Kidney (tissue), 14 donors: Measurements from ENCODE around the gene MGAT4B. TPM values are rescaled to one million over a fixed set of nuclear protein-coding genes. Genes with fewer than 3 reads are reported as not detected.
A peak's percentile ranks its signal among the peaks of the same experiment; 100 is the strongest.

Experiments used
- DNase-seq, 5 donors: peaks; one replicate each; pipeline ENCODE4 v3.0.0-alpha.2; 2013 to 2020
- FAIRE-seq: peaks from 2 replicates; lab custom pipeline; 2012; peaks lifted over from hg19 to GRCh38; lab: Jason Lieb, UNC
- H3K27ac ChIP-seq, 2 donors: one replicate each; pipeline ENCODE4 v1.7.0; 2013; ENCODE audit warnings: low read depth in 2 of 2, low read length in 2 of 2, inconsistent platforms in 1 of 2
- H3K27me3 ChIP-seq: one replicate; pipeline ENCODE4 v1.7.1; 2013; ENCODE audit warnings: low read length, inconsistent platforms; ENCODE audit not compliant: control insufficient read depth, insufficient read depth
- H3K36me3 ChIP-seq, 3 donors: one replicate each; pipeline versions ENCODE4 v1.7.0 to v1.7.1; 2013; ENCODE audit warnings: low read length in 3 of 3, control low read depth in 1 of 3, inconsistent platforms in 1 of 3; ENCODE audit not compliant: insufficient read depth in 3 of 3, control insufficient read depth in 2 of 3
- H3K4me1 ChIP-seq, 3 donors: one replicate each; pipeline versions ENCODE4 v1.7.0 to v1.7.1; 2013; ENCODE audit warnings: low read length in 3 of 3, inconsistent platforms in 1 of 3, low read depth in 1 of 3; ENCODE audit not compliant: control insufficient read depth in 2 of 3, insufficient read depth in 2 of 3
- H3K4me3 ChIP-seq, 3 donors: one replicate each; pipeline versions ENCODE4 v1.7.0 to v1.8.1; 2013; ENCODE audit warnings: low read length in 3 of 3, control low read depth in 1 of 3, inconsistent platforms in 1 of 3
- H3K9ac ChIP-seq, 3 donors: one replicate each; pipeline versions ENCODE4 v1.7.0 to v1.7.1; 2013; ENCODE audit warnings: low read length in 3 of 3, control low read depth in 1 of 3, inconsistent platforms in 1 of 3
- H3K9me3 ChIP-seq, 3 donors: one replicate each; pipeline versions ENCODE4 v1.7.0 to v1.7.1; 2013; ENCODE audit warnings: low read length in 3 of 3, control low read depth in 1 of 3, inconsistent platforms in 1 of 3; ENCODE audit not compliant: control insufficient read depth in 2 of 3, insufficient read depth in 1 of 3
- intact Hi-C: fragments of 100-400 bp; cut with DNase I; formaldehyde crosslinking; loops from one replicate; pipeline ENCODE4 v1.11.1; 2022
- polyA plus RNA-seq: library from polyadenylated mRNA; stranded (reverse); fragments of 350-450 nt; fragmentation: Illumina TruSeq; extraction: RNeasy Lipid Tissue Mini Kit (QIAGEN cat#74804); gene quantifications from one replicate; pipeline ENCODE4 v1.2.3, GENCODE V29; 2014; ENCODE audit warnings: low read depth, low replicate concordance; ENCODE audit not compliant: insufficient read depth
- total RNA-seq: library from RNA; stranded (reverse); fragmentation: NEBNext Ultra II Directional; extraction: Animal tissue kit (Norgen Biotek cat#: 25700); gene quantifications from one replicate; pipeline ENCODE4 v1.2.1, GENCODE V29; 2021
- TF ChIP-seq, protein P1 (sequence below): IDR thresholded peaks from 3 replicates; pipeline ENCODE4 v1.5.1; 2012; ENCODE audit warnings: mild to moderate bottlenecking, moderate library complexity, borderline replicate concordance; ENCODE audit not compliant: insufficient read depth; ENCODE audit errors: extremely low read depth
- donor health status: control.
- donor health status: control.
- donor health status: control.
- donor health status: control.
- donor health status: control.
- donor health status: DM: yes; HTN: yes; CAD: no.
- donor health status: Normal renal cell carcinoma (clear cell type).

Gene MGAT4B
- total and polyA plus RNA-seq, 2 donors from 2014 or later: 79.4 to 174 TPM

DNA sequence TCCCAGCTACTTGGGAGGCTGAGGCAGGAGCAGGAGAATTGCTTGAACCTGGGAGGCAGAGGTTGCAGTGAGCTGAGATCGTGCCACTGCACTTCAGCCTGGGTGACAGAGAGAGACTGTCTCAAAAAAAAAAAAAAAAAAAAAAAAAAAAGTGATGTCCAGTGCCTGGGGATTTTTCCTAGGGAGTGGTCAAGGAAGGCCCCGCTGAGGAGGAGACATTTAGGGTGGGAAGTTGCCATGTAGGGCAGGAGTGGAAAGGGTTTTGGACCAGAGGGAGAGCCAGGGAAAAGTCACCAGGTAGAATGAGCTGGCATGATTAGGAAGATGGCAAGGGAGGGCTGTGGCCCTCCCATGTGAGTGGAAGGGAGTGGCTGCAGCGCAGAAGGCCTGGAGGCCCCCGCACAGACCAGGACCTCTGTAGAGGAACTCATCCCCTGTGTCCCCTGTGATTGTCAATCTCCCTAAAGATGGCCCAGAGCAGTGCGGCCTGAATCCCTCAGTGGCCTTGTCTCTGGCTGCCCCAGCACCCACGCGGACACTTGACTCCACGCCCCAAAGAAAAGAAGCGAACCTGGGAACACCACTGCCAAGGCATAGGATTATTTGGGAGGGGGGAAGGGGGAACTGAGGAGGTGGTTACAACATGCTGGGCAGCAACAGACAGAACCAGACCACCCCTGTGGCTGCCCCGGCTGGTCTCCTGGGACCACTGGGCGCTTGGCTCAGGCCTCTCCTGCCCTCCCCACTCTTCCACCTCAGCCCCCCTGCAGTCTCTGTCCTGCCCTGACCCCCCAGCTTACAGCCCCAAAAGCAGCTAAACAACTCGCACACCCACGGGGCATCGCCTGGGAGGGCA lies 11.5 kb upstream of the MGAT4B start:
- H3K9ac ChIP-seq: peak overlapping the region in 2 of 3 donors; percentile 63 to 88
- H3K27me3 ChIP-seq: no peaks in the 10 kb centered on the region
- H3K9me3 ChIP-seq: no peaks in the 10 kb centered on the region
- peak in 2 of 5 donors; percentile 72 to 73 for DNase-seq
- TF ChIP-seq, protein P1, sequence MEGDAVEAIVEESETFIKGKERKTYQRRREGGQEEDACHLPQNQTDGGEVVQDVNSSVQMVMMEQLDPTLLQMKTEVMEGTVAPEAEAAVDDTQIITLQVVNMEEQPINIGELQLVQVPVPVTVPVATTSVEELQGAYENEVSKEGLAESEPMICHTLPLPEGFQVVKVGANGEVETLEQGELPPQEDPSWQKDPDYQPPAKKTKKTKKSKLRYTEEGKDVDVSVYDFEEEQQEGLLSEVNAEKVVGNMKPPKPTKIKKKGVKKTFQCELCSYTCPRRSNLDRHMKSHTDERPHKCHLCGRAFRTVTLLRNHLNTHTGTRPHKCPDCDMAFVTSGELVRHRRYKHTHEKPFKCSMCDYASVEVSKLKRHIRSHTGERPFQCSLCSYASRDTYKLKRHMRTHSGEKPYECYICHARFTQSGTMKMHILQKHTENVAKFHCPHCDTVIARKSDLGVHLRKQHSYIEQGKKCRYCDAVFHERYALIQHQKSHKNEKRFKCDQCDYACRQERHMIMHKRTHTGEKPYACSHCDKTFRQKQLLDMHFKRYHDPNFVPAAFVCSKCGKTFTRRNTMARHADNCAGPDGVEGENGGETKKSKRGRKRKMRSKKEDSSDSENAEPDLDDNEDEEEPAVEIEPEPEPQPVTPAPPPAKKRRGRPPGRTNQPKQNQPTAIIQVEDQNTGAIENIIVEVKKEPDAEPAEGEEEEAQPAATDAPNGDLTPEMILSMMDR: no peak
- intact Hi-C loops: no loop called here
- peak overlapping the region in 2 of 3 donors; percentile 10 to 77 for H3K4me3 ChIP-seq
- H3K36me3 ChIP-seq: peaks cover 0 to 2% (median 0%) of the 10 kb centered on the region in 3 donors
- peak overlapping the region; percentile 99 to 100 for H3K27ac ChIP-seq
- H3K4me1 ChIP-seq: peaks cover 0 to 36% (median 34%) of the 10 kb centered on the region in 3 donors
- no peak for FAIRE-seq

- H3K27ac ChIP-seq: no peak overlapping the region
Measured at GRCh38 chr5:179817470-179817840, 10.8 kb upstream of the MGAT4B start.

DNA sequence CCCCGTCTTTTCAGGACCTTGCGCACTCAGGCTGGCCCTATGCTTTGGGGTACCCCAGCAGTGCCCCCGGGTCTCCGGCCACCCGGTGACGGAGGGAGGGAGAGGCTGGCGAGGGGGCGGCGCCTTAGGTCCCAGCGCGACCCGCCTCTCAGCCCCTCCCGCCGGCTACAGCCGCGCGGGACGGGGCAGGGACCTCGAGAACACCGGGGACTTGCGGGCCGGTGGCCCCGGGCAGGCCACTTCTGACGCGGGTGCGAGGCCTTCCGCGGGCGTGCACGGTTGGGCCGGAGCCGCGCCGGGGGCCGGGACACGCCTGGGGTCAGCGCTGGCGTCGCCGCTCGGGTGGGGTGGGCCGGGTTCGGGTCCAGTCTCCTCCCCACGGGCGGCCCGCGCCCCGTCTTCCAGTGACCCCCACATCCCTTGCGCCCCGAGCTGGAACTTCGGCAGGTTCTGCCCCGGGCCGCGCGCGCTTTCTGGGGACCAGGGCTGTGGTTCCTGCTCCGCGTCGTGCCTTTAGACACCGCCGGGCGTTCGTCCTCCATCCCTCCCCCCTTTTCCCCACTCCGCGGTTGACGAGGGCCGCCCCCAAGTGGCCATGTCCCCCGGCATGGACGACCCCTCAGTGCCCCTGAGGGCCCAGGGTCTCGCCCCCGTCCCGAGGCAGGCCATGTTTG lies 10.3 kb upstream of the MGAT4B start:
- Histone ChIP-seq H3K27me3 (no peaks in the 10 kb centered on the region), H3K9me3 (no peaks in the 10 kb centered on the region), H3K9ac (peak overlapping the region in 2 of 3 donors; percentile 24 to 34), H3K36me3 (no peaks in the 10 kb centered on the region), H3K4me3 (peak overlapping the region in 1 of 3 donors; percentile 32), H3K4me1 (peaks cover 0 to 24% (median 23%) of the 10 kb centered on the region in 3 donors), H3K27ac (no peak overlapping the region)
- no peak for FAIRE-seq
- TF ChIP-seq, protein P1: no peak
- intact Hi-C loops: no loop called here
- DNase-seq: peak in 2 of 5 donors; percentile 67 to 86

More at GRCh38 chr5:179817470-179817840, 10.8 kb upstream of the MGAT4B start:
- H3K9me3 ChIP-seq: no peaks in the 10 kb centered on the region
- TF ChIP-seq, protein P1: no peak
- FAIRE-seq: no peak
- no peaks in the 10 kb centered on the region for H3K36me3 ChIP-seq
- peaks cover 0 to 29% (median 28%) of the 10 kb centered on the region in 3 donors for H3K4me1 ChIP-seq
- DNase-seq: peak in 2 of 5 donors; percentile 63 to 81
- H3K4me3 ChIP-seq: peak overlapping the region in 1 of 3 donors; percentile 32
- no peaks in the 10 kb centered on the region for H3K27me3 ChIP-seq
- intact Hi-C loops: no loop called here
- H3K9ac ChIP-seq: peak overlapping the region in 1 of 3 donors; percentile 34
